Stimulated activated CD8-positive, alpha-beta memory T cell treated with anti-CD3 and anti-CD28 coated beads, Interleukin-7, amount 100 ng/mL, for 24 hours (primary cell): ENCODE measurements around the gene ADGRF3.
"Not testable (repeated sequence)": the region's sequence is repeated elsewhere in the genome, so short reads cannot be mapped to it uniquely, and the experiment has no call there.

Experiments used
- DNase-seq: peaks from one replicate; pipeline ENCODE4 v3.0.0-alpha.2; 2020; ENCODE audit warnings: low read depth

Gene ADGRF3

DNA sequence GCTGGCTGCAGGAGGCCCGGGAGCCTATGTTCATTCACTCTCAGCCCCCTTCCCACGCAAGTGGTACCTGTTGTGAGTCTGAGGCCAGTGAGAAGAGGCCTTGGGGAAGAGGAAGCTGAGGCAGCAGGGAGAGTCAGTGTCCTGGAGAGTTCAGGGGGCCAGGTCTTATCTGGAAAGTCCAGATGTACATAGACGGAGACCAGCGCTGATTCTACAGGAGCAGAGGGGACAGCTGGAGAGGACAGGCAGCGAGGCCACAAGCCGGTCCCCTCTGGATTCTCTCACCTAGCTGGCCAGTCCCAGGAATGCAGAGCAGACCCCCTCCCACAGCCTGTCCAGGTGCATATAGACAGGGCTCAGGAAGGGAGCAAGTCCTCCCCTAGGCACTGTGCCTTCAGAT, 29.7 kb downstream of the ADGRF3 start:
- no peak for DNase-seq

DNA sequence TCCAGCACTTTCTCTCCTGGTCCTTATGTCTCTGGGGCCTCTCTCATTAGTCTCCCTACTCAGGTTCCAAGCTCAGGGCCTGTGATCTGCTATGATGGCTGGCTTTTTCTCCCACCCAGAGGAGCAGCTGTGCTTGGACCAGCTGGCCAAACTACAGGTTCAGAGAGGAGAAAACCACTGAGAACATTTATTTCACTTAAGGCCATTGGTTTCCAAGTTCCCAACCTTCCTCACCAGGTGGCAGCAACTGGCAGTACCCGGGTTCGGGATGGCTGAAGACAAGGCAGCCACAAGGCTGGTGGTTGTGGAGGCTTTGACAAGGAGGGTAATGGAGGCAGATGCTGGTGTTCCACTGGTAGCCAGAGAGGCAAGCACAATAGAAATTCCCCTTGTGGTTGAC, 30.5 kb downstream of the ADGRF3 start:
- DNase-seq = no peak

DNA sequence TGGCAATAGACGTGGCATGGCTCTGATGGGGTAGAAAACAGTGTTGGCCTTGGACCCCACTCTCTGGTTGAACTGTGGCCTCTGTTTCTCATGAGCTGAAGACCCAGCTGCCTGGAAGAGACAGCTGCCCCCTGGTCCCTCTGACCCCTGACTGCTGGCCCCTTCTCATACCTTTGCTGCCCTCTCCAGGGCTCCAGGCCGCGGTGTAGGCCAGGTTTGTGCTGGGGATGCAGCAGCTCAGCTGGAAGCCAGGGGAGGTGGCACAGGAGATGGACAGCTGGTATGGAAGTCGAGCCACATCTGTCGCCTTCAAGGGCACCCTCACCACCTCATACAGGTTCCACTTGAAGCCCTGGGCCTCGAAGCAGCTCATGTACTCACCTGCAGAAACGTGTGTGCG, 32.3 kb downstream of the ADGRF3 start:
- no peak for DNase-seq

DNA sequence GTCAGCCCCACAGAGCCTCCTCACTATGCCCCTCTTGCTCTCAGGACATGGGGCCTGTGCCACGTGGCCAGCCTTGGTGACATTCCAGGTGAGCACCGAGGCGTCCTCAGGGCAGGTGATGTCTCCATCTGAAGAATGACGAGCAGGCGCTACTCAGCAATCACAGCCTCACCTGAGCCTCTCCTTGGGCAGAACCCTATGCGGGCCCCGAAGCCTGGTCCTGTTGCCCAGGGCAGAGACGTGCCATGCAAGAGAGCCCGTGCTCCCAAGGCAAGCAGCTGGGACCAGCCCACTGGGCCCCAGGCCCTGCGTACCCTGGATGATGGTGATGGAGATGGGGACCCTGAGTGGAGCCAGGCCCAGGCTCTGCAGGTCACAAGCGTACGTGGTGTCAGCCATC, 33.1 kb downstream of the ADGRF3 start:
- no peak for DNase-seq

DNA sequence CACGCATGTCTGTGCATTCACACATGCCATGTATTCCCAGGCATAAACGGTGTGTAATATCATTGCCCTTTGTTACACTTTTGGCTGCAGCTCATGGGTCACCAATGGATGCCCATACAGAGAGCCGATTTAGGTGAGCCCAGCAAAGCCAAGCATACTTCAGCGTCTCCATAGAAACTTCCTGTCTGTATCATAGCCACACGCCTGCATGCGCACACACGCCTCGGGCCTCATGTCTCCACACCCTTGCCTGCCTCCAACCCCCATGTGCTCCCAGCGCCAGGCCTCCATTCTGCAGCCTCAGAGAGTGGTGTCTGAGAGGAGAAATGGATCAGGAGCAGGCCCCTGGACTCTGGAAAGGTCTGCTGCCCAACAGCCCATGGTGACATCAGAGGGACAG, 34.1 kb downstream of the ADGRF3 start:
- no peak for DNase-seq

DNA sequence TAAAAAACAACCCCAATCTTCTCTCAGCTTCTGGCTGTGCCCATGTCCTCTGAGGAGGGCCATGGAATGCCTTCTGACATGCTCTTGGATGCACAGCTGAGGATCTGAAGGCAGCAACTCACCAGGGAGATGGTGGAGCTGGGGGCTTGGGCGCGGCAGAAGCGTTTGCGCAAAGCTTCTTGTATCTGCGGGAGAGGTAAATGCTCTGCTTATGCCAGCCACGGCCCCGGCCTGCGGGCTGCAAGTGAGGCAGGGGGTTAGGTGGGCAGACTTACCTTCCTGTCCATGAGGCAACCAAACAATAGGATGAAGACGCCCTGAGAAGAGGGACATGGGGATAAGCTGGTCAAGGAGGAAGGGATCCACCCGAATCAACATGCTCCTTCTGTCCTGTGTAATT, 36.7 kb downstream of the ADGRF3 start:
- no peak for DNase-seq

DNA sequence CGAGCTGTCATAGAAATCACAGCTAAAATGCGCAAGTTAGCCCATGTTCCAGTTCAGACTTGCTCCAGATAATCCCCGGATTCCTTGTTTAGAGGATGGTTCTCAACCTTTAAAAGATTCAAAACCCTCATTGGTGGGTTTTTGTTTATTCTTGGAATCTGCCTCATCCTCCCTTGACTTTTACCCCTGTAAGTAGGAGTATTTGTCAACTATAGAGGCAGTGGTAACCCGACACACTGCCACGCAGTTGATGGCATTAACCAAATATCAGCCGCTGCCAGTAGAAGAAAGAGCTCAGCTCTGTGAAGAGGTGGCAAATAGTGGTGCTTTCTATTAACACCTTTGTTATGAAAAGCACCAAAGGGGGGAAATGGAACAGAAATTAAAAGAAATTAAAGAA, 41.0 kb downstream of the ADGRF3 start:
- no peak for DNase-seq

DNA sequence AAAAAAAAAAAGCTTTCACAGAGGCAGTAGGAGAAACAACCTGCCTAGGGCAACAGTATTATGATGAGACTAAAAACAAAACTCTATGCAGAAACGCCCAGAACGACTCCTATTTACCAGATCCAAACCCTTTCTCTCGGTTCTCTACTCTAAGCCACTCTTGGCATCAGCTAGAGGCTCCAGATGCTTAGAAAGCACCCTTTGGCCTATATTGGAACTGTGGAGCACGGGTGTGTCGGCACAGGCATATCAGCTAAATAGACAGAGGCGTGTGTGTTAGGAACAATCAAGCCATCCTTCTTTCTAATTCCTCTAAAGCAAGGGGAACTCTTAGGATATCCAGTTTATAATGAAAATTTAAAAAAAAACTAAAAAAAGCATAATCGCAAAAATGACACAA, 41.5 kb downstream of the ADGRF3 start:
- not testable (repeated sequence) for DNase-seq

DNA sequence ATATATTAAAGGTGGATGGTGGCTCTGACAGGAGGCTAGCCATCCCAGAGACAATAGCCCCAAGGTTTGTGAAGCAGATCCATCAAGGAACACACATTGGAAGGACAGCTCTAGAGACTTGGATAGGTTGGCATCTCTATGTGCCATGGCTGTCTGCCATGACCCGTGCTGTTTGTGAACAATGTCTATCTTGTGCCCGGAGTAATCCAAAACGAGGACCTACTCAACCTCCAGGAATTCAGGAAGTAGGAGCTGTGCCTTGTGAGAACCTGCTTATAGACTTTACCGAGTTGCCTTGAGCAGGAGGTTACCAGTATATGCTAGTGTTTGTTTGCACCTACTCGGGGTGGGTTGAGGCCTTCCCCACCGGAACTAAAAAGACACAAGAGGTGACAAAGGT, 43.7 kb downstream of the ADGRF3 start:
- DNase-seq = no peak

DNA sequence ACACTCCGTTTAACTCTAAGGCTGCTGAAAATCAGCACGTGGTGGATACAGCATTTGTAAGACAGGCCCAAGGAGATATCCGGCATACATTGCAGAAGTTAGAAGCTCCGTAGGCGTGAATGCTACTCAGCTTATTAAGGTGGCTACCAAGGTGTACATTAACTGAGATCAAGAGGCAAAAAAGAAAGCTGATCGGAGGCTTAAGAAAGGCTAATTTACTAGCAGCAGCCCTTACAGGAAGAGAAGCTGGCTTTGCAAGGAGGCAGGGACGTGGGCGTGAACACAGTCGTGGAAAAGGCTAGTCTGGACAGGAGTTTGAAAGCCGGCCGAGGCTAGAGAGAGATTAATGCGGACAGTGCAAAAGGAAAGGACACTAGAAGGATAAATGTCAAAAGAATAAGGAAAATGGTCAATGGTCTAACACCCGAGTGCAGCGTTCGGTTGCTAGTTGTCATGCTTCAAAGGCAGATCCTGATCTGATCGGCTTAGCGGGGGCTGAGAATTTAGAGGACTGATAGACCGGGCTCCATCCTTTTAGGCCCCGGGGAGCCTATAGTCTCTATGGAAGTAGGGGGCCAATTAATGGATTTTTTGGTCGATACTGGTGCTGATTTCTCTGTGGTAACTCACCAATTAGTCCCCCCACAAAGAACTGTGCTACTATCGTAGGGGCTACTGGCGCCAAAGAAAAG, 46.2 kb downstream of the ADGRF3 start:
- DNase-seq = no peak

DNA sequence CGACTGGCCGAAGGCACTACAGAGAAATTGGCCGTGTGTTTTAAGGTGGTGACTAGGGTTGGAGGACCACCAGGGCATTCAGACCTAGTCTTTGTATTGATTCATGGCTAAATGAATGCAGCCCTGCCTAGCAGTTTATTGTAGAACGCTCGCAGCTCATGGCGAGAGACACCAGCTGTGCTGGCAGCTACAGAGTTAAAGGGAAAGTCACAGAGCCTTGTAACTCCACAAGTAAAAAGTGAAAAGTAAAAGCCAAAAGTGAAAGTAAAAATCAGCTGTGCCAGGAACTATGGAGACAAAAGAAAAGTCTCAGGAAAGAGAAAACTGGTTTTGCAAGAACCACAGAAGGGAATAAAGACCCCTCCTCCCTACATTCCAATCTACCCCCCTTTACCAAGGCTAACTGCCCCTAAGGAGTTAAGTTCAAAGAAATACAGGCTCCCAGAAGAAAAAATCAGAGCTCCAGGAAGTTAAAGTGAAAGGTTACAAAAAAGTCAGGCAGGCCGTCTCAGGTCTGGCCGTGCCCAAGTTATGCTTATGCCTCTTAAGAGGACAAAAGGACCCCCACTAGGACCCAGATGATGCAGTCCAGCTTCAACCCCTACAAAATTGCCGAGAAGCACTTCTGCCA, 47.0 kb downstream of the ADGRF3 start:
- no peak for DNase-seq

DNA sequence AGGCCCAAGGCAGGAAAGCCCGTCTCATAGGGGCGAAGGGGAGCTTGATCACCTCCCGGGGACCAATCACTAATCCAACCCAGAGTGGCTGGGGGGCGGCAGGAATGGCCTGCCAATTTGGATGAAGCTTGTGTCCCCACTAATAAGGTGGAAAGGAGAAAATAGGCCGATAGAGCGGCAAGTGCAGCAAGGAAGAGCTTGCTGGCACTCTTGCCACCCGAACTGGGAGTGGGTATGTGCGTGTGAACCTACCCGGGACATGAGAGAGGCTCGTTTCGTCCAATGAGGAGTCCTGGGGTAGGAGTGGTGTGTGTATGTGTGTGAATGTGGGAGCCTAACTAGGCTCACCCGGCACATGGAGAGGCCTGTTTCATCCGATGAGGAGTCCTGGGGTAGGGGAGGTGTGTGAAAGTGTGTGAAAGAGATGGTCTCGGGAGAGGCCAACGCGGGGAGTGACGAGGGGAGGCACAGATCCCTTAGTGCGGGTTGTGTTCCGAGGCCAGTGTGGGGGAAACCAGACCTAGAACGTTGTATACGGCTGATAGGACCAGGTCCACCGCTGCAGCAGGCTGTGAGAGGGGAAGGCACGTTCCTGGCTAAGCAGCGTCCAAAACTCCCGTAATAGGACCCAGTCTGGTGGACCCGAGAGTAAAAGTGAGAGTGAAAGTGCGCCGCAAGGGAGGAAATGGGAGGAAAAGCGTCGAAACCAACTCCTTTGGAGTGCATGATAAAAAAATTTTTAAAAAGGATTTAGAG, 47.8 kb downstream of the ADGRF3 start:
- DNase-seq = no peak

DNA sequence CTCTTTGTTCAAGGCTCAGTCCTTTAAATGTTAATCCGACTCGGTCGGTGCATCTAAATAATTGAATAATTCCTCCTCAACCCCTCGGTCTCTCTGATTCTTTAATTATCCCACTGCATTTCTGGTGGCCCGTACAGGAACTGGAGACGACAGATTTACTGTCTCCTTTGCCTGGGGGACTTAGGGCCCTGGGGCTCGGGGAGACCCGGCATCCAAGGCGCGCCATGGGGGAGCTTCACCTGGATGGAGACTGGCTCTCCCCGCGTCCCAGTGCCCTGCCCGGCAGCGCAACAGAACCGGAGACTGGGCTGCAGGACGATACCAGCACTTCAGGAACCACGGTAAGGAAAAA, 48.3 kb downstream of the ADGRF3 start:
- no peak for DNase-seq

DNA sequence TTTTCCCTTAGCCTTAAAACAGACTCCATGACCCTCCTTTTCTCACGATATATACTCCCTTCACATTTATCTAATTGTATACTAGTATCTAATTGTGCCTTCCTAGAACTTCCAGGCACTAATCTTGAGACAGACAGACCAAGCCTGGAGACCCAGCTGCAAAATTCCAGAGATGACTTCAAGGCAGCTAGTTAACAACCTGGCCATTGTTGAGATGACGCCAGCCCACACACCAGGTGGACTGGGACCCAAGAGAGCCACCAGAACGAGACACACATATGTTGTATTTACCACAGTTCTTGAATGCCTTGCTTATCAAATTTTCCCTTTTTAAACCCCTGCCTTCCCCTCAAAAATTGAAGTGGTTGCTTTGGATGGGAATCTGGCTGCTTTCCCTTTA, 49.5 kb downstream of the ADGRF3 start:
- no peak for DNase-seq

DNA sequence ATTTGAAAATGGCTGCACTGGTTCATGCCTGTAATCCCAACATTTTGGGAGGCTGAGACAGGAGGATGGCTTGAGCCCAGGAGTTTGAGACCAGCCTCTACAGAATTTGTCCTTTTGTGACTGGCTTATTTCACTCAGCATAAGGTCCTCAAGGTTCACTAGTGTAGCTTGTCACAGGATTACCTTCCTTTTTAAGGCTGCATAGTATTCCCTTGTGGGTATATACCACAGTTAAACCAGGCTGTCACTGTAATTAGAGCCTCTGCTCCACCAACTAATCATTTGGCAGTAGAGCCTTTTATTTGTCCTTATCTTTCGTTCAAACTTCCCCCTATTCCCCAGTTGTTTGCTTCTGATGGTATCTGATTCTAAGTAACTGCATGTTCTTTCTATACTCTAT, 51.1 kb downstream of the ADGRF3 start:
- no peak for DNase-seq

DNA sequence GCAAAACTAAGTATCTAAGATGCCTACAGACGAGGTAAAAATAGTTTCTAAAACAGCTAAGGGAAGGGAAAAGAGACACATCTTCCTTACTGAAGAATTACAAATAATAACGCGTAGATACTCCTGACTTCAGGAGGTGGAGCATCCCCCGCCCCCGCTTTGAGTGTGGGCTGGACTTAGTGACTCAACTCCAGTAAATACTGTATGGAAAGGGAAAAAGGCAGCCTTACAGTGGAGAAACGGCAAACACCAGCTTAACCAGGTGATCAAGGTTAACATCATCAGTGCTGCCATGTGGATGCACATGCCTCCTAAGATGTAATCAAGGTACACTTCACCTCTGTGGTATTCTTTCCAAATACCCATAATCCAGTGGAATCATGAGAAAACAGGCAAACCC, 53.9 kb downstream of the ADGRF3 start:
- DNase-seq = no peak

DNA sequence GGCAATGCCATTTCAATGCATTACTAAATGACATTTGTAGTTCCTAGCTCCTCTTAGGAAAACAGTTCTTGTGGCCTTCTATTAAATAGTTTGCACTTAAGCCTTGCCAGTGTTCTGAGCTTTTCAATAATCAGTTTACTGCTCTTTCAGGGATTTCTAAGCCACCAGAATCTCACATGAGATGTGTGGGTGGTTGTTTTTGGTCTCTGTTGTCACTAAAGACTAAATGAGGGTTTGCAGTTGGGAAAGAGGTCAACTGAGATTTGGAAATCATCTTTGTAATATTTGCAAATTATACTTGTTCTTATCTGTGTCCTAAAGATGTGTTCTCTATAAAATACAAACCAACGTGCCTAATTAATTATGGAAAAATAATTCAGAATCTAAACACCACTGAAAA, 56.6 kb downstream of the ADGRF3 start:
- no peak for DNase-seq

DNA sequence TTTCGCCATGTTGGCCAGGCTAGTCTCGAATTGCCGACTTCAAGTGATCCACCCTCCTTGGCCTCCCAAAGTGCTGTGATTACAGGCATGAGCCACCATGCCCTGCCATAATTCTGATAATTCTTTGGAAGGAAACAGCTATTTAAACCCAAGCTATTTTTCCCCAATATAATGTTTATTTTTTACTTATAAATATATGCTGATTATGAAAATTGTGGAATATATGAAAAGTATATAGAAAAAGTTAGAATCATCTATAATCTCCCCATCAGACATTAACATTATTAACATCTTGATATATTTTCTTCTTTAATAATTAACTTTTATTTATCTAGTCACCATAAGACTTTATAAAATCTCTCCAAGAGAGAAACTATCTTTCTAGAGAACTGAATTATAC, 60.7 kb downstream of the ADGRF3 start:
- no peak for DNase-seq

DNA sequence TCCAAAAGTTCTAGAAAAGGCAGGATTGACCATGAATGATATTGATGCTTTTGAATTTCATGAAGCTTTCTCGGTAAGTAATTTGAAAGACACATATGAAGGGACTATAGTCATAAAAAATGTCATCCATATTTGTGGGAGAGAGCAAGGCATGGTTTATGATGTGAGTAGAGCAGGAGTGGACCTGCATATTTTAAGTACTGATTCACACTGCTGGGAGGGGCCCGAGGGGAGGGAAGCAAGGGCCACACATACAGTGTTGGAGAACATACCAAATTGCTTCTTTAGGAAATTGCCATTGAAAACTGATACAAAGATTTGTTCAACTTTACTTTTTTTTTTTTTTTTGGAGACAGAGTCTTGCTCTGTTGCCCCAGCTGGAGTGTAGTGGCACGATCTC, 62.5 kb downstream of the ADGRF3 start:
- no peak for DNase-seq

DNA sequence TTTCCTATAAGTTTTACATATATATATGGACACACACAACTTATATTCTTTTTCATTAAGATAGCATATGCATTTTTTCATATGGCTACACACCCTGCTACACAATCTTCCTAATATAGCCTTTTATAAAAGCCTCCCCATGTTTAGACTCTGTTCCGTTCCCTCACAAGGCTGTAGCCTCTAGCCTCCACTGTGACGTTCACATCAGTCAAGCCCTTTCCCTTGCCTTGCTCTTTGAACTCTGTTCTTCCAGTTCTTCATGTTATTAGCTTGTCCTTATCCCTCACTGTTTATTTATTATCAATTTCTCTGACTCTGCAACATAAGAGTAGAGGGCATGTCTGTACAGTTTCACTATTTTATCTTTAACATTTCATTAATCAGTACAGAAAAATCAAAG, 63.0 kb downstream of the ADGRF3 start:
- DNase-seq = no peak

DNA sequence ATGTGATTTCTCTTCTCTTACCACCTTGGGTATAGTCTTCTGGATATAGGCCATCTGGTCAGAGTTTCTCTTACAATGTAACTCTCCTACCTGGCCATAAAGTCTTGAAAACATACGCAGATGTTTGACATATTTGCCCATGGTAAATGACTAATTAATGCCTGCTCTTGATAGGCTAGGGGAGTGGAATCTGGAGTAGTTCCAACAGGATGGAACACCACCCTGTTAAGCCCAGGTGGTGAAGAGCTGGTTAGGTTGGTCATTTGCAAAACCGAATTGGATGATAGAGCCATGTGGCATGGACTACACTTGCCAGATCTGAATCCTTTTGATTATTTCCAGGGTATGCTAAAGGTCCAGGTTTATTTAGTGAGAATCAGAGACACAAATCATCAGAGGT, 65.4 kb downstream of the ADGRF3 start:
- DNase-seq = no peak

DNA sequence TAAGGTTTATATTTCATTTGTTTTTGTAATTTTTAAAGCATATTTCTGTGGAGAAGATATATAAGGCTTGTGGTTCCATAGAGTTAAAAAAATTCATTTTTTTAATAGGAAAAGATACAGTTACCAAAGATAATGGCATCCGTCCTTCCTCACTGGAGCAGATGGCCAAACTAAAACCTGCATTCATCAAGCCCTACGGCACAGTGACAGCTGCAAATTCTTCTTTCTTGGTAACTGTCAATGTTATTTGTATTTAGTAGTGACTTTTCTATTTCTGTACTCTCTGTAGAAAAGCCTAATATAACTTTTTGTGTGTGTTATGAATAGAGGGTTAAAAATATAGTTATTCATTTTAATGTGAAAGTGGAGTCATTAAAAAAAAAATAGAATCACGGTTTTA, 66.7 kb downstream of the ADGRF3 start:
- no peak for DNase-seq

DNA sequence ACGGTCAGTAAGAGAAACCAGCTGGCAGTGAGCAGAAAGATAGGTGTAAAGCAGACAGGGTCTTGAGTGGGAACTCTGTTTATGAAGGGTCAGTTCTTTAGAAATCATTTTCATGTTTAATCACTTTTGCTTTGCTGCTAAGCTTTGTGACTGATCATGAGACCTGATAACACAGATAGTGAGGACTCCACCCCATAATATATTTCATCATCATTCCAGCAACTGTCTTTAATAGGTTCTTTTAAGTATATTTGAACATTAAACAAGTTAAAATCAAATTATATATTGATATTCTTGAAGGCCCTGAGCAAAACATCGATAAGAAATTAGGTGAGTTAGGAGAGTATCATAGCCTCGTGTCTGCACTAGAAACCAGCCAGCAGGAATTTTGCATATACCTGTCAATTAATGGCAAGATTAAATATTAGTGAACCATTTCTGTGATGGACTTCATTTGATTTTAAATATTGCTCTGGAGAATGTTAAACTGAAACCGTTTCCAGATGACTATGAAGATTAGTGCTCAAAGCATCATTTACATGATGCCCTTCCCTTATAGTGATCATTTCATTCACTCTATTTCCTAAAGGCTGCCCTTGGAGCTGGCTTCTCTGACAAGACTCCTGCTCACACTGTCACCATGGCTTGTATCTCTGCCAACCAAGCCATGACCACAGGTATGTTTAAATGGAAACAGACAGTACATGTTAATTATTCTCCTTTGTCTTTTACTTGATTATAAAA, 69.9 kb downstream of the ADGRF3 start:
- DNase-seq = no peak
